Measurements from ENCODE around the gene PSMB3. TPM values are rescaled to one million over a fixed set of nuclear protein-coding genes. Genes with fewer than 3 reads are reported as not detected.

Gene PSMB3
- total and polyA plus RNA-seq, 9 of the 15 experiments (the other 6 are each of a cell fraction or from before 2014, with no cell fraction given), result 460 to 2,775 (median 574) TPM

DNA sequence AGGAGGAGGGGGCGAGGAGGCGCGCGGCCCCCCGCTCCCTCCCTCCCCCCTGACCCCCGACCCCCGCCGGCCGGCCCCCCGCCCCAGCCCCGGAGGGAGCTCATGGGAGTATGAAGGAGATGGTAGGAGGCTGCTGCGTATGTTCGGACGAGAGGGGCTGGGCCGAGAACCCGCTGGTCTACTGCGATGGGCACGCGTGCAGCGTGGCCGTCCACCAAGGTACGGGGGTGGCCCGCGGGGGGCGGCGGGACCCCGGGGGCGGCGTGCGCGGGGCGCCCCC is 47.1 kb upstream of the PSMB3 start (continued):
- TF ChIP-seq, protein P1, sequence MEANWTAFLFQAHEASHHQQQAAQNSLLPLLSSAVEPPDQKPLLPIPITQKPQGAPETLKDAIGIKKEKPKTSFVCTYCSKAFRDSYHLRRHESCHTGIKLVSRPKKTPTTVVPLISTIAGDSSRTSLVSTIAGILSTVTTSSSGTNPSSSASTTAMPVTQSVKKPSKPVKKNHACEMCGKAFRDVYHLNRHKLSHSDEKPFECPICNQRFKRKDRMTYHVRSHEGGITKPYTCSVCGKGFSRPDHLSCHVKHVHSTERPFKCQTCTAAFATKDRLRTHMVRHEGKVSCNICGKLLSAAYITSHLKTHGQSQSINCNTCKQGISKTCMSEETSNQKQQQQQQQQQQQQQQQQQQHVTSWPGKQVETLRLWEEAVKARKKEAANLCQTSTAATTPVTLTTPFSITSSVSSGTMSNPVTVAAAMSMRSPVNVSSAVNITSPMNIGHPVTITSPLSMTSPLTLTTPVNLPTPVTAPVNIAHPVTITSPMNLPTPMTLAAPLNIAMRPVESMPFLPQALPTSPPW (CRISPR knock-in tag; IDR thresholded peaks at IDR 0.05), result peak; percentile 82; the same call in 1 of the 2 replicates
- TF ChIP-seq NR2F6 (CRISPR knock-in tag; IDR thresholded peaks at IDR 0.05) (no peak), SMAD2 (IDR thresholded peaks at IDR 0.05; ENCODE audit: low read depth, low read length) (no peak), MAZ (CRISPR knock-in tag; conservative IDR thresholded peaks at IDR 0.05 in 1 of 2, IDR thresholded peaks at IDR 0.05 in 1 of 2) (peak in 1 of 2 experiments; percentile 12; a peak in 1 of 4 replicates)
- TF ChIP-seq, protein P2, sequence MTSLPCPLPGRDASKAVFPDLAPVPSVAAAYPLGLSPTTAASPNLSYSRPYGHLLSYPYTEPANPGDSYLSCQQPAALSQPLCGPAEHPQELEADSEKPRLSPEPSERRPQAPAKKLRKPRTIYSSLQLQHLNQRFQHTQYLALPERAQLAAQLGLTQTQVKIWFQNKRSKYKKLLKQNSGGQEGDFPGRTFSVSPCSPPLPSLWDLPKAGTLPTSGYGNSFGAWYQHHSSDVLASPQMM (CRISPR knock-in tag; IDR thresholded peaks at IDR 0.05), result no peak

DNA sequence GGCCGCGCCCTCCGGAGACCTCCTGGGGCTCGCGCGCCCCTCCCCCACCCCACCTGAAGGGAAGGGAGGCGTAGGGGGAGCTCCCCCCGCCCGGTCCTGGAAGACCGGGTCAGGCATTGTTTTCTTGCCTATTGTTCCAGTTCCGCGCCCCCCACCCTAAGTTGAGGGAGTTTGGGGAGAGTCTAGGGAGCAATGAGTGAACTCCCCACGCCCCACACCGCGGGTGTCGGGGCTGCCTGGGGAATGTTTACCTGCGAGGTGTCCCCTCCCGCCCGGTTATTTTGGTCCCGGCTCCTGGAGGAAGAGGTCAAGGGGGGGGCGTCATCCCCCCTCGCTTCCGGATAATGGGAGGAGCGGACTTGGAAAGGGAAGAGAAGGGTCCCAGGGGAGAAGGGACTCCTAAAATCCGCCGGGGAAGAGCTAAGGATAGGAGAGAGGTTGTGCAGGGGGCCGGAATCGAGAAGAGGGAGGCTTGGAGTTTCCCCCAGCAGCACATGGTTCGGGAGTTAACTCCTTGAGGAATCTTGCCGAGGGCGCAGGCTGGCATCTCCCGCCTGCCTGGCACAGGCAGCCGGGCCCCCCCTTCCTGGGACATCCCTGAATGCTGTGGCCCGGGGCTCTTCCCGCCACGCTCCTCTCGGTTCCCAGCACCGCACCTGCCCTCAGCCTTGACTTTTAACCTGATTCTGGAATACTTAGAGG is 46.6 kb upstream of the PSMB3 start:
- peak in 3 of 4 experiments; percentile 49 to 85 (median 56) for DNase-seq (ENCODE audit: extremely low read depth in 1 of 4, low spot score in 3 of 4)
- 2% methylated on average over 24 of the region's 38 CpGs for WGBS (ENCODE audit: insufficient coverage, low coverage, missing lambda C conversion rate)
- in situ Hi-C loops (cut with MboI), result no loop called here
- TF ChIP-seq MAZ (CRISPR knock-in tag; conservative IDR thresholded peaks at IDR 0.05 in 1 of 2, IDR thresholded peaks at IDR 0.05 in 1 of 2) (0 out of 4 replicates have a peak, but pooled peaks of 1 of the 2 experiments have one; percentile 17), RBFOX2 (IDR thresholded peaks at IDR 0.05; ENCODE audit: low read depth, low read length) (peak; percentile 66), RCOR1 (IDR thresholded peaks at IDR 0.05; ENCODE audit: borderline replicate concordance in 1 of 2, low read depth in 2 of 2, low read length in 2 of 2) (no peak), HDAC1 (IDR thresholded peaks at IDR 0.05) (0 out of 4 replicates have a peak, but pooled peaks of 1 of the 2 experiments have one; percentile 11), ZFP36 (IDR thresholded peaks at IDR 0.05; ENCODE audit: low read depth, low read length, partially characterized antibody) (no peak), CTBP1 (IDR thresholded peaks at IDR 0.05; ENCODE audit: borderline replicate concordance) (no peak)
- TF ChIP-seq, protein P3, sequence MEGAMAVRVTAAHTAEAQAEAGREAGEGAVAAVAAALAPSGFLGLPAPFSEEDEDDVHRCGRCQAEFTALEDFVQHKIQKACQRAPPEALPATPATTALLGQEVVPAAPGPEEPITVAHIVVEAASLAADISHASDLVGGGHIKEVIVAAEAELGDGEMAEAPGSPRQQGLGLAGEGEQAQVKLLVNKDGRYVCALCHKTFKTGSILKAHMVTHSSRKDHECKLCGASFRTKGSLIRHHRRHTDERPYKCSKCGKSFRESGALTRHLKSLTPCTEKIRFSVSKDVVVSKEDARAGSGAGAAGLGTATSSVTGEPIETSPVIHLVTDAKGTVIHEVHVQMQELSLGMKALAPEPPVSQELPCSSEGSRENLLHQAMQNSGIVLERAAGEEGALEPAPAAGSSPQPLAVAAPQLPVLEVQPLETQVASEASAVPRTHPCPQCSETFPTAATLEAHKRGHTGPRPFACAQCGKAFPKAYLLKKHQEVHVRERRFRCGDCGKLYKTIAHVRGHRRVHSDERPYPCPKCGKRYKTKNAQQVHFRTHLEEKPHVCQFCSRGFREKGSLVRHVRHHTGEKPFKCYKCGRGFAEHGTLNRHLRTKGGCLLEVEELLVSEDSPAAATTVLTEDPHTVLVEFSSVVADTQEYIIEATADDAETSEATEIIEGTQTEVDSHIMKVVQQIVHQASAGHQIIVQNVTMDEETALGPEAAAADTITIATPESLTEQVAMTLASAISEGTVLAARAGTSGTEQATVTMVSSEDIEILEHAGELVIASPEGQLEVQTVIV (CRISPR knock-in tag; IDR thresholded peaks at IDR 0.05; ENCODE audit: borderline replicate concordance), result no peak
- TF ChIP-seq, protein P4, sequence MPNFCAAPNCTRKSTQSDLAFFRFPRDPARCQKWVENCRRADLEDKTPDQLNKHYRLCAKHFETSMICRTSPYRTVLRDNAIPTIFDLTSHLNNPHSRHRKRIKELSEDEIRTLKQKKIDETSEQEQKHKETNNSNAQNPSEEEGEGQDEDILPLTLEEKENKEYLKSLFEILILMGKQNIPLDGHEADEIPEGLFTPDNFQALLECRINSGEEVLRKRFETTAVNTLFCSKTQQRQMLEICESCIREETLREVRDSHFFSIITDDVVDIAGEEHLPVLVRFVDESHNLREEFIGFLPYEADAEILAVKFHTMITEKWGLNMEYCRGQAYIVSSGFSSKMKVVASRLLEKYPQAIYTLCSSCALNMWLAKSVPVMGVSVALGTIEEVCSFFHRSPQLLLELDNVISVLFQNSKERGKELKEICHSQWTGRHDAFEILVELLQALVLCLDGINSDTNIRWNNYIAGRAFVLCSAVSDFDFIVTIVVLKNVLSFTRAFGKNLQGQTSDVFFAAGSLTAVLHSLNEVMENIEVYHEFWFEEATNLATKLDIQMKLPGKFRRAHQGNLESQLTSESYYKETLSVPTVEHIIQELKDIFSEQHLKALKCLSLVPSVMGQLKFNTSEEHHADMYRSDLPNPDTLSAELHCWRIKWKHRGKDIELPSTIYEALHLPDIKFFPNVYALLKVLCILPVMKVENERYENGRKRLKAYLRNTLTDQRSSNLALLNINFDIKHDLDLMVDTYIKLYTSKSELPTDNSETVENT (CRISPR knock-in tag; IDR thresholded peaks at IDR 0.05), result 0 out of 2 replicates have a peak, but pooled peaks have one; percentile 25

More for the DNA sequence above, 46.6 kb upstream of the PSMB3 start:
- Histone ChIP-seq H3K9ac (ENCODE audit: insufficient read depth in 1 of 2, low read depth in 2 of 2, low read length in 2 of 2) (peak overlapping the region; percentile 78 to 95), H4K20me1 (replicated peaks; ENCODE audit: control insufficient read depth, insufficient read depth, low read length) (peaks cover 6% of the 10 kb centered on the region; the same call in 1 of the 2 replicates), H3K4me2 (ENCODE audit: insufficient read depth, low read length) (peak overlapping the region; percentile 82), H3K9me3 (replicated peaks; ENCODE audit: control insufficient read depth, insufficient read depth, low read depth, low read length) (no peaks in the 10 kb centered on the region), H3K9me1 (ENCODE audit: control insufficient read depth, insufficient read depth, low read length) (peaks cover 2% of the 10 kb centered on the region), H3K4me3 (peak overlapping the region; percentile 86), H3K79me2 (ENCODE audit: control insufficient read depth, insufficient read depth, low read length) (peaks cover 53% of the 10 kb centered on the region), H3K4me1 (replicated peaks in 1 of 2; ENCODE audit: control insufficient read depth in 2 of 2, insufficient read depth in 2 of 2, low read length in 2 of 2) (peaks cover 33 to 78% of the 10 kb centered on the region in 2 experiments), H3K36me3 (ENCODE audit: control insufficient read depth, insufficient read depth, low read length) (peaks cover 36% of the 10 kb centered on the region; the same call in 2 of the 3 replicates), H3K27me3 (ENCODE audit: control insufficient read depth in 2 of 2, insufficient read depth in 2 of 2, low read length in 2 of 2) (no peaks in the 10 kb centered on the region), H3K27ac (ENCODE audit: extremely low read depth, low read depth, low read length) (peak overlapping the region; percentile 72), H2AFZ (ENCODE audit: low read depth, low read length) (peak overlapping the region; percentile 14)
- ChIA-PET POLR2A (interaction anchor here (0.7 to 3.7 kb wide), 7 partner anchors 10 to 80 kb away, joined by 3 to 26 read pairs (median 4); no protein-coding TSS in a partner anchor), CTCF (ENCODE audit: low intra/inter-chr PET ratio) (no interaction called here)
- FAIRE-seq, result no peak
- intact Hi-C loops (cut with micrococcal nuclease), result no loop called here
- no peak for ATAC-seq
- BruUV-seq (replicated peaks), result no TSS peak

Data from K562 (cell line).